ENCODE measurements around the gene OR12D2.

DNA sequence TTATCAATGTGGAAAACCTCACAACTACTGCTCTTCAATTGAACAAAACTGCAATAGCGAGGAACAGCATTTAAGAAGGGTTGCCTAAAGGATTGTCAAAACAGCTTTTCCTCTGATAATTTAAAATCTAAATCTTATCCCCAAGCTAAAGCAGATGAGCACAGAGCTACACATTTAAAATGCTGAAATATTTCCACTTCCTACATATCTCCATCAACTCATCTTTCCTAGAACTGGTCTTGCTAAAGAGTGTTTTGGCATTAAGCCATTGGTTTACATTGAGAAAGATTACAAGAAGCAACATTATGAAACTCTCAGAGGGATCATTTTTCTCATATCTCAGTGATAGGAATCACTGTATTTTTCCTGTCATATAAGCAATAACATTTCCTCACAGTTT lies 47.3 kb downstream of the OR12D2 start:
- TF ChIP-seq, protein P1, sequence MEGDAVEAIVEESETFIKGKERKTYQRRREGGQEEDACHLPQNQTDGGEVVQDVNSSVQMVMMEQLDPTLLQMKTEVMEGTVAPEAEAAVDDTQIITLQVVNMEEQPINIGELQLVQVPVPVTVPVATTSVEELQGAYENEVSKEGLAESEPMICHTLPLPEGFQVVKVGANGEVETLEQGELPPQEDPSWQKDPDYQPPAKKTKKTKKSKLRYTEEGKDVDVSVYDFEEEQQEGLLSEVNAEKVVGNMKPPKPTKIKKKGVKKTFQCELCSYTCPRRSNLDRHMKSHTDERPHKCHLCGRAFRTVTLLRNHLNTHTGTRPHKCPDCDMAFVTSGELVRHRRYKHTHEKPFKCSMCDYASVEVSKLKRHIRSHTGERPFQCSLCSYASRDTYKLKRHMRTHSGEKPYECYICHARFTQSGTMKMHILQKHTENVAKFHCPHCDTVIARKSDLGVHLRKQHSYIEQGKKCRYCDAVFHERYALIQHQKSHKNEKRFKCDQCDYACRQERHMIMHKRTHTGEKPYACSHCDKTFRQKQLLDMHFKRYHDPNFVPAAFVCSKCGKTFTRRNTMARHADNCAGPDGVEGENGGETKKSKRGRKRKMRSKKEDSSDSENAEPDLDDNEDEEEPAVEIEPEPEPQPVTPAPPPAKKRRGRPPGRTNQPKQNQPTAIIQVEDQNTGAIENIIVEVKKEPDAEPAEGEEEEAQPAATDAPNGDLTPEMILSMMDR (IDR thresholded peaks at IDR 0.05) = no peak
- TF ChIP-seq POLR2A (IDR thresholded peaks at IDR 0.05) = no peak
- no peak for TF ChIP-seq POLR2AphosphoS5 (IDR thresholded peaks at IDR 0.05)

Data from stomach (tissue), 4 donors.